Stimulated activated memory B cell treated with anti-CD40 and anti-IgM and Interleukin-4, amounts not matched to agents 10 μg/mL and 1 μg/mL and 100 μg/mL, for 72 hours (primary cell): Measurements from ENCODE around the gene GP1BB.

Experiments
- ATAC-seq: fragments of 150-1000 bp; cut with Tn5 transposase; 2 replicates; pipeline ENCODE4 v1.10.0; 2021
- H3K27ac Mint-ChIP-seq: one replicate; pipeline ENCODE4 v1.8.0; 2022; ENCODE audit warnings: mild to moderate bottlenecking, mixed read lengths
- H3K27me3 Mint-ChIP-seq: one replicate; pipeline ENCODE4 v1.8.0; 2022; ENCODE audit warnings: mixed read lengths
- H3K36me3 Mint-ChIP-seq: one replicate; pipeline ENCODE4 v1.8.0; 2022; ENCODE audit warnings: mixed read lengths
- H3K4me1 Mint-ChIP-seq: one replicate; pipeline ENCODE4 v1.8.0; 2022; ENCODE audit warnings: mixed read lengths
- H3K4me3 Mint-ChIP-seq: one replicate; pipeline ENCODE4 v1.8.0; 2022; ENCODE audit warnings: mild to moderate bottlenecking, moderate library complexity, mixed read lengths
- H3K9me3 Mint-ChIP-seq: one replicate; pipeline ENCODE4 v1.8.0; 2022; ENCODE audit warnings: mixed read lengths

The GP1BB gene

GRCh38 chr22:19766240-19766510 lies 42.8 kb downstream of the GP1BB start:
- Mint-ChIP-seq H3K4me3 (no peak overlapping the region), H3K9me3 (no peaks in the 10 kb centered on the region), H3K27me3 (peaks cover 91% of the 10 kb centered on the region), H3K4me1 (peaks cover 29% of the 10 kb centered on the region), H3K27ac (no peak overlapping the region), H3K36me3 (no peaks in the 10 kb centered on the region)
- no peak for ATAC-seq

GRCh38 chr22:19766511-19767426 lies 43.4 kb downstream of the GP1BB start:
- peaks cover 92% of the 10 kb centered on the region for H3K27me3 Mint-ChIP-seq
- no peaks in the 10 kb centered on the region for H3K36me3 Mint-ChIP-seq
- peaks cover 31% of the 10 kb centered on the region for H3K4me1 Mint-ChIP-seq
- H3K27ac Mint-ChIP-seq: no peak overlapping the region
- H3K4me3 Mint-ChIP-seq: peak overlapping the region; percentile 36
- no peaks in the 10 kb centered on the region for H3K9me3 Mint-ChIP-seq
- ATAC-seq: peak; percentile 42

GRCh38 chr22:19767427-19768341 lies 44.3 kb downstream of the GP1BB start:
- ATAC-seq: no peak
- Mint-ChIP-seq H3K27ac (no peak overlapping the region), H3K9me3 (no peaks in the 10 kb centered on the region), H3K4me3 (peak overlapping the region; percentile 60), H3K4me1 (peaks cover 39% of the 10 kb centered on the region), H3K27me3 (peaks cover 92% of the 10 kb centered on the region), H3K36me3 (no peaks in the 10 kb centered on the region)

GRCh38 chr22:19769393-19769715 lies 46.0 kb downstream of the GP1BB start:
- Mint-ChIP-seq H3K27ac (no peak overlapping the region), H3K4me1 (peaks cover 56% of the 10 kb centered on the region), H3K9me3 (no peaks in the 10 kb centered on the region), H3K36me3 (no peaks in the 10 kb centered on the region), H3K4me3 (no peak overlapping the region), H3K27me3 (peaks cover 92% of the 10 kb centered on the region)
- no peak for ATAC-seq

GRCh38 chr22:19770349-19771220 lies 47.2 kb downstream of the GP1BB start:
- no peak for ATAC-seq
- H3K27ac Mint-ChIP-seq: no peak overlapping the region
- H3K27me3 Mint-ChIP-seq: peaks cover 85% of the 10 kb centered on the region
- H3K4me1 Mint-ChIP-seq: peaks cover 60% of the 10 kb centered on the region
- no peaks in the 10 kb centered on the region for H3K9me3 Mint-ChIP-seq
- H3K4me3 Mint-ChIP-seq: no peak overlapping the region
- H3K36me3 Mint-ChIP-seq: no peaks in the 10 kb centered on the region

GRCh38 chr22:19772422-19772672 lies 49.0 kb downstream of the GP1BB start:
- H3K4me3 Mint-ChIP-seq: no peak overlapping the region
- no peaks in the 10 kb centered on the region for H3K9me3 Mint-ChIP-seq
- peaks cover 66% of the 10 kb centered on the region for H3K4me1 Mint-ChIP-seq
- no peak for ATAC-seq
- H3K27me3 Mint-ChIP-seq: peaks cover 91% of the 10 kb centered on the region
- peak overlapping the region; percentile 64 for H3K27ac Mint-ChIP-seq
- H3K36me3 Mint-ChIP-seq: no peaks in the 10 kb centered on the region

- Mint-ChIP-seq H3K9me3 (no peaks in the 10 kb centered on the region), H3K36me3 (no peaks in the 10 kb centered on the region), H3K4me1 (peaks cover 61% of the 10 kb centered on the region), H3K27me3 (peaks cover 91% of the 10 kb centered on the region), H3K27ac (peak overlapping the region; percentile 64), H3K4me3 (peak overlapping the region; percentile 76)
- ATAC-seq: peak; percentile 88
These were observed 49.5 kb downstream of the GP1BB start for GRCh38 chr22:19772673-19773469.

- no peaks in the 10 kb centered on the region for H3K9me3 Mint-ChIP-seq
- H3K4me3 Mint-ChIP-seq: no peak overlapping the region
- peaks cover 91% of the 10 kb centered on the region for H3K27me3 Mint-ChIP-seq
- H3K36me3 Mint-ChIP-seq: no peaks in the 10 kb centered on the region
- peak overlapping the region; percentile 64 for H3K27ac Mint-ChIP-seq
- peaks cover 63% of the 10 kb centered on the region for H3K4me1 Mint-ChIP-seq
- no peak for ATAC-seq
These were observed 50.2 kb downstream of the GP1BB start for GRCh38 chr22:19773470-19774040.
